CD4-positive, CD25-positive, alpha-beta regulatory T cell (primary cell): ENCODE results near the gene KYNU. TPM values are rescaled to one million over a fixed set of nuclear protein-coding genes. Genes with fewer than 3 reads are reported as not detected.

Experiments used
- ATAC-seq, 2 donors: fragments of 150-1000 bp; cut with Tn5 transposase; one replicate each; pipeline ENCODE4 v1.10.0; 2021; ENCODE audit warnings: low read depth in 2 of 2, moderate number of reproducible peaks in 2 of 2, moderate library complexity in 1 of 2
- DNase-seq, 3 donors: peaks; one replicate each; pipeline versions ENCODE4 v3.0.0 to v3.0.0-alpha.2; 2012 to 2022; ENCODE audit warnings: mixed read lengths in 1 of 3
- H3K27ac ChIP-seq: one replicate; pipeline ENCODE4 v1.7.0; 2013; ENCODE audit warnings: mild to moderate bottlenecking, low read length; ENCODE audit not compliant: insufficient read depth, poor library complexity, severe bottlenecking
- H3K27me3 ChIP-seq: one replicate; pipeline ENCODE4 v1.7.0; 2013; ENCODE audit warnings: low read length; ENCODE audit not compliant: control insufficient read depth, insufficient read depth
- H3K36me3 ChIP-seq: one replicate; pipeline ENCODE4 v1.7.0; 2013; ENCODE audit warnings: mild to moderate bottlenecking, low read length, moderate library complexity; ENCODE audit not compliant: control insufficient read depth, insufficient read depth
- H3K4me1 ChIP-seq: 2 replicates; pipeline ENCODE4 v1.7.0; 2013; ENCODE audit warnings: mild to moderate bottlenecking, low read length; ENCODE audit not compliant: insufficient read depth, control insufficient read depth, poor library complexity, severe bottlenecking
- H3K4me3 ChIP-seq: one replicate; pipeline ENCODE4 v1.7.0; 2013; ENCODE audit warnings: low read depth, mild to moderate bottlenecking, low read length, moderate library complexity
- H3K9me3 ChIP-seq, 2 experiments: 1 replicate in 1 of 2; 2 replicates in 1 of 2; pipeline ENCODE4 v1.7.0; 2013; ENCODE audit warnings: low read length in 2 of 2, mild to moderate bottlenecking in 1 of 2, moderate library complexity in 1 of 2; ENCODE audit not compliant: control insufficient read depth in 2 of 2
- H3K27ac Mint-ChIP-seq, 3 donors: one replicate each; pipeline ENCODE4 v1.8.0; 2020 to 2022; ENCODE audit warnings: mild to moderate bottlenecking in 3 of 3, mixed read lengths in 3 of 3, moderate library complexity in 2 of 3
- H3K27me3 Mint-ChIP-seq: one replicate; pipeline ENCODE4 v1.8.0; 2022; ENCODE audit warnings: mild to moderate bottlenecking, mixed read lengths
- H3K36me3 Mint-ChIP-seq: one replicate; pipeline ENCODE4 v1.8.0; 2020; ENCODE audit warnings: mixed read lengths
- H3K4me1 Mint-ChIP-seq, 4 donors: one replicate each; pipeline ENCODE4 v1.8.0; 2020 to 2022; ENCODE audit warnings: mixed read lengths in 4 of 4, mild to moderate bottlenecking in 1 of 4
- H3K4me3 Mint-ChIP-seq, 4 donors: one replicate each; pipeline ENCODE4 v1.8.0; 2020 to 2022; ENCODE audit warnings: mild to moderate bottlenecking in 4 of 4, mixed read lengths in 4 of 4, moderate library complexity in 3 of 4
- H3K9me3 Mint-ChIP-seq, 7 donors: one replicate each; pipeline ENCODE4 v1.8.0; 2020 to 2022; ENCODE audit warnings: mixed read lengths in 7 of 7, mild to moderate bottlenecking in 3 of 7, moderate library complexity in 2 of 7
- polyA plus RNA-seq, 4 donors: library from polyadenylated mRNA; unstranded; fragments of 300-500 nt; fragmentation: Illumina TruSeq; gene quantifications; one replicate each; pipeline ENCODE4 v1.2.3, GENCODE V29; 2021
- total RNA-seq: library from RNA; stranded (reverse); gene quantifications from one replicate; pipeline ENCODE4 v1.2.3, GENCODE V29; 2022

The KYNU gene
- total and polyA plus RNA-seq, 5 donors from 2014 or later: 0.08 TPM; not detected in 4

DNA sequence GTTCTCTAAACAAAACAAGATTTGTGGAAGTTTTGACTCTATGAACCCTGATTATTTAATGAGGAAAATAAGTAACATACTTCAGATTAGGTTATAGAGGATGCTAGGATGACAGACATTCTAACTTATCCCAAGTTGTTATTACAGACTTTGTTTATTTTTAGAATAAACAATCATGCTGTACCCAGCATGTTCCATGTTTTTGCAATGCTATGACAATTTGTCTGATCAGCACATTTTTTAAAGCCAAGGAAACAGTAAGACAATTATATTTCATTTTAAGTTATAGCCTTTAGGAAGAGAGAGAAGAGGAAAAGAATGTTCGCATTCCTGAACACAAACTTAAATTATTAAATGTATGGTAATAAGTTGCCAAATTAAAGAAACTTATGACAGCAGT, 119.8 kb downstream of the KYNU start:
- H3K36me3 Mint-ChIP-seq: no peaks in the 10 kb centered on the region
- no peak overlapping the region for H3K4me3 ChIP-seq
- DNase-seq (no peak), ATAC-seq (no peak)
- peaks cover 22% of the 10 kb centered on the region for H3K27me3 ChIP-seq
- no peaks in the 10 kb centered on the region for H3K4me1 ChIP-seq
- H3K4me3 Mint-ChIP-seq: no peak overlapping the region
- peaks cover 43% of the 10 kb centered on the region for H3K27me3 Mint-ChIP-seq
- peaks cover 0 to 3% (median 0%) of the 10 kb centered on the region in 7 donors for H3K9me3 Mint-ChIP-seq
- no peaks in the 10 kb centered on the region for H3K4me1 Mint-ChIP-seq
- H3K27ac ChIP-seq: no peak overlapping the region
- no peaks in the 10 kb centered on the region for H3K9me3 ChIP-seq
- H3K36me3 ChIP-seq: no peaks in the 10 kb centered on the region
- H3K27ac Mint-ChIP-seq: no peak overlapping the region

- Histone ChIP-seq H3K4me1 (no peaks in the 10 kb centered on the region), H3K36me3 (no peaks in the 10 kb centered on the region), H3K4me3 (no peak overlapping the region), H3K9me3 (no peaks in the 10 kb centered on the region), H3K27me3 (peaks cover 18% of the 10 kb centered on the region), H3K27ac (no peak overlapping the region)
- Mint-ChIP-seq H3K27ac (no peak overlapping the region), H3K36me3 (no peaks in the 10 kb centered on the region), H3K4me3 (no peak overlapping the region), H3K27me3 (peaks cover 34% of the 10 kb centered on the region), H3K4me1 (no peaks in the 10 kb centered on the region), H3K9me3 (peaks cover 0 to 12% (median 3%) of the 10 kb centered on the region in 7 donors)
- no peak for ATAC-seq
- no peak for DNase-seq
Observed at GRCh38 chr2:143000599-143000998, 123.1 kb downstream of the KYNU start.

DNA sequence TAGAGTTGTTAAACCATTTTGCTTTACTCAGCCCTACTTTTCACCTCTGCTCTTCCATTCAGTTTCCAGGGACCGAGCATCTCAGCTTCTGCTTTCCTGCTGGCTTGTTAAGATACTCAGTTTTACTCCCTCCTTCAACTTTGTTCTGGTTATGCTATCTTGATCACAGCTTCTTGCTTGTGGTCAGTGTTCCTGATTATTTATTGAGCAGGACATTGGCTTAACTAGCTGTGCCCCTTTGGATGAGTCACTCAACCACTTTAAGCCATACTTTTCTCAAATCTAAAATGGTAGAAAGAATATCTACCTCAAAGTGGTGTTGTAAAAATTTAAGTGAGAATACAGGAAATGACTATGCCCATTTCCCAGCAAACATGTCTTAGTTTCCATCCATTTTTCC, 124.0 kb downstream of the KYNU start:
- DNase-seq: no peak
- Mint-ChIP-seq H3K36me3 (no peaks in the 10 kb centered on the region), H3K9me3 (peaks cover 0 to 14% (median 4%) of the 10 kb centered on the region in 7 donors), H3K27me3 (peaks cover 31% of the 10 kb centered on the region), H3K4me1 (no peaks in the 10 kb centered on the region), H3K4me3 (no peak overlapping the region), H3K27ac (no peak overlapping the region)
- Histone ChIP-seq H3K27ac (no peak overlapping the region), H3K36me3 (no peaks in the 10 kb centered on the region), H3K4me1 (no peaks in the 10 kb centered on the region), H3K4me3 (no peak overlapping the region), H3K9me3 (no peaks in the 10 kb centered on the region), H3K27me3 (peaks cover 13% of the 10 kb centered on the region)
- ATAC-seq: no peak

GRCh38 chr2:143015656-143016055, 138.2 kb downstream of the KYNU start:
- Mint-ChIP-seq H3K27ac (no peak overlapping the region), H3K4me3 (no peak overlapping the region), H3K4me1 (no peaks in the 10 kb centered on the region), H3K9me3 (peaks cover 0 to 2% (median 2%) of the 10 kb centered on the region in 7 donors), H3K36me3 (no peaks in the 10 kb centered on the region), H3K27me3 (peaks cover 29% of the 10 kb centered on the region)
- Histone ChIP-seq H3K4me1 (no peaks in the 10 kb centered on the region), H3K36me3 (no peaks in the 10 kb centered on the region), H3K27me3 (peaks cover 4% of the 10 kb centered on the region), H3K27ac (no peak overlapping the region), H3K4me3 (no peak overlapping the region), H3K9me3 (no peaks in the 10 kb centered on the region)
- no peak for ATAC-seq
- no peak for DNase-seq

DNA sequence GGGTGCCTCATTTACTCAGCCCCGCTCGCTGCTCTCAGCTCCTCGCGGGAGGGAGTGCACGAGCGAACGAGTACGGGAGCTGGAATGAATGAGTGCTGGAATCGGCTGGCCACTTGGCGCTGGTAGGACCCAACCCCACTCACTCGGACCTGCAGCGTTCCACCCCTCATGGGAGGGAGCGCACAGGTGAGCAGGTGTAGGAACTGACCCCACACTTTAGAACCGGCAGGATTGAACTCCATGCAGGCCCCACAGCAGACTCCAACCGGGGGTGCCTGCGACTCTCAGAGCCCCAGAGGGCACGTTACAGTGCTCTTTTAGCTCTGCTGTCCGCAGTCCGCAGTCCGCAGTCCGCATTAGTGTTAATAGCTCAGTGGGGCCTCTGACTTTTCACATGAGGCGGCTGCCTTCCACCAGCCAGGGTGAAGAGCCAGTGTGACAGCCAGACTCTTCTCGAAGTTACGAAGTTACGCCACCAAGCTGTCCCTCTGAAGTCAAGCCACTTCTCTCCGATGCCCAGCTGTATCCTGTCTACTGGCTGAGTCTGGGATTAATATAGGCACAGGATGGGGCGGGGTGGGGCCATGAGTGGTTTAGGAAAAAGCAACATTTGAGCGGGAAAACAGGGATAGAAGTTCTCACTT, 149.1 kb downstream of the KYNU start:
- Mint-ChIP-seq H3K4me1 (peaks cover 0 to 6% (median under 1%) of the 10 kb centered on the region in 4 donors), H3K36me3 (no peaks in the 10 kb centered on the region), H3K27ac (no peak overlapping the region), H3K27me3 (peaks cover 32% of the 10 kb centered on the region), H3K4me3 (no peak overlapping the region), H3K9me3 (no peaks in the 10 kb centered on the region)
- Histone ChIP-seq H3K4me3 (no peak overlapping the region), H3K27ac (no peak overlapping the region), H3K4me1 (no peaks in the 10 kb centered on the region), H3K27me3 (peaks cover 21% of the 10 kb centered on the region), H3K36me3 (no peaks in the 10 kb centered on the region), H3K9me3 (no peaks in the 10 kb centered on the region)
- DNase-seq (no peak), ATAC-seq (no peak)

DNA sequence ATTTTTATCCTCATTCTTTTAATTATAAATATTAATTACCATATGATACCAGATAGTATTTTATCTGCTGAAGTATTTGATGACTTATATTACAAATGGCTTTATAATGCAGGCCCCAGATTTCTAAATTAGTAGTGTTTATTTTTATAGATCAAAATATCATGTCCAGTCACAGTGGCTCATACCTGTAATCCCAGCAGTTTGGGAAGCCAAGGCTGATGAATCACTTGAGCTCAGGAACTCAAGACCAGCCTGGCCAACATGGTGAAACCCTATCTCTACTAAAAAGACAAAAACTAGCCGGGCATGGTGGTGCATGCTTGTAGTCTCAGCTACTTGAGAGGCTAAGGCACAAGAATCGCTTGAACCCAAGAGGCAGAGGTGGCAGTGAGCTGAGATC, 151.7 kb downstream of the KYNU start:
- DNase-seq: no peak
- Mint-ChIP-seq H3K4me3 (no peak overlapping the region), H3K9me3 (no peaks in the 10 kb centered on the region), H3K4me1 (peaks cover 0 to 6% (median under 1%) of the 10 kb centered on the region in 4 donors), H3K36me3 (no peaks in the 10 kb centered on the region), H3K27me3 (peaks cover 34% of the 10 kb centered on the region), H3K27ac (no peak overlapping the region)
- peaks cover 19% of the 10 kb centered on the region for H3K27me3 ChIP-seq
- no peaks in the 10 kb centered on the region for H3K9me3 ChIP-seq
- no peaks in the 10 kb centered on the region for H3K4me1 ChIP-seq
- no peaks in the 10 kb centered on the region for H3K36me3 ChIP-seq
- no peak overlapping the region for H3K27ac ChIP-seq
- no peak for ATAC-seq
- no peak overlapping the region for H3K4me3 ChIP-seq

- Histone ChIP-seq H3K27me3 (peaks cover 13% of the 10 kb centered on the region), H3K4me1 (no peaks in the 10 kb centered on the region), H3K9me3 (no peaks in the 10 kb centered on the region), H3K4me3 (no peak overlapping the region), H3K36me3 (no peaks in the 10 kb centered on the region), H3K27ac (no peak overlapping the region)
- H3K4me3 Mint-ChIP-seq: no peak overlapping the region
- DNase-seq (no peak), ATAC-seq (no peak)
- H3K36me3 Mint-ChIP-seq: no peaks in the 10 kb centered on the region
- no peaks in the 10 kb centered on the region for H3K9me3 Mint-ChIP-seq
- H3K27me3 Mint-ChIP-seq: peaks cover 27% of the 10 kb centered on the region
- peaks cover 0 to 6% (median under 1%) of the 10 kb centered on the region in 4 donors for H3K4me1 Mint-ChIP-seq
- H3K27ac Mint-ChIP-seq: no peak overlapping the region
Observed at GRCh38 chr2:143030127-143030526, 152.7 kb downstream of the KYNU start.
